Activated T-helper 1 cell treated with anti-CD3 and anti-CD28 coated beads, Interleukin-12 subunit alpha, Interleukin-12 subunit beta, Interleukin-2, Interleukin-4 antibody, amounts not matched to agents 30 ng/mL and 10 ng/mL and 1 ng/mL, durations not matched to agents 14 hours and 24 hours and 36 hours (primary cell): ENCODE measurements around the gene ROR2. TPM values are rescaled to one million over a fixed set of nuclear protein-coding genes. Genes with fewer than 3 reads are reported as not detected.
"Not testable (repeated sequence)": the region's sequence is repeated elsewhere in the genome, so short reads cannot be mapped to it uniquely, and the experiment has no call there.

ENCODE experiments used
- DNase-seq: peaks from one replicate; pipeline ENCODE4 v3.0.0; 2021; ENCODE audit warnings: low spot score
- H3K27ac Mint-ChIP-seq: one replicate; pipeline ENCODE4 v1.8.0; 2021; ENCODE audit warnings: mild to moderate bottlenecking, mixed read lengths
- H3K27me3 Mint-ChIP-seq: one replicate; pipeline ENCODE4 v1.8.0; 2022; ENCODE audit warnings: mild to moderate bottlenecking, moderate library complexity, mixed read lengths; ENCODE audit not compliant: insufficient read depth
- H3K36me3 Mint-ChIP-seq: one replicate; pipeline ENCODE4 v1.8.0; 2021; ENCODE audit warnings: low read depth, mixed read lengths
- H3K4me1 Mint-ChIP-seq: one replicate; pipeline ENCODE4 v1.8.0; 2021; ENCODE audit warnings: low read depth, mixed read lengths
- H3K4me3 Mint-ChIP-seq: one replicate; pipeline ENCODE4 v1.8.0; 2021; ENCODE audit warnings: mild to moderate bottlenecking, moderate library complexity, mixed read lengths
- H3K9me3 Mint-ChIP-seq: one replicate; pipeline ENCODE4 v1.8.0; 2021; ENCODE audit warnings: mixed read lengths
- intact Hi-C: fragments of 100-400 bp; cut with micrococcal nuclease; formaldehyde crosslinking; loops from one replicate; pipeline ENCODE4 v1.15.1; 2024
- total RNA-seq: library from RNA; stranded (reverse); gene quantifications from 2 replicates; pipeline ENCODE4 v1.2.3, GENCODE V29; 2022

The ROR2 gene
- total RNA-seq, result 1.1 and 1.6 TPM in 2 replicates

DNA sequence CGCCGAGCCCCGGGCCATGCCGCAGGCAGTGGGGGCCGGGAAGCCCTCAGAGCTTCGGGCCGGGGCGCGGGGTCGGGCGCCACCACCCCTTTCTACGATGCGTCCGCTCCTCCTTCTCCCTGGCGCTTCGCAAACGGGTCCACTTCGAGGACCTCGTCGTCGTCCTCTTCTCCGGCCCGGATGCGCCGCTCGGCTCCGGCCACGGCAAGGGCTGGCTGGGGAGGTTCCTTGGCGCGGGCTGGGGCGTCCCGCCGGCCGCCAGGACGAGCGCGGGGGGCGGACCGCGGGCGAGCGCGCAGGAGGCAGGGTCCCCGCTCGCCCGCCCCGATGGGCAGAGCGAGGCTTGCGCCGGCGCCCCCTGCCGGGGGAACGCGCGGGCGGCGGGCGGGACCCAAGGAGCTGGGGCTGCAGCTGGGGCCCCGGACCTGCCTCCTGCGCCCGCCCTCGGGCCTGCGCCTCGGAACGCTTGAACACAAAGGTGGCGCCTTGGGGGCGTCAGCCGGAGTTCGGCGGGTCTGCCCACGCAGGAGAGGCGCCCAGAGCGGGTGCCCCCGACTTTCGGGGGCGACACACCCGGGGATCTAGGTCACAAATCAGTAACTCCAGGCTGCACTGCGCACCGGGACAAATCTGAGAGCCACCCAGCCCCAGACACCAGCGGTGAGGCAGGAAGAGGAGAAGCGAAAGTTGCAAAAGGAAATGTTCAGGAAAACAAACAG, at the start of gene ROR2:
TSS of gene ROR2 (minus strand) at position 283 of the 719 bp plus-strand sequence.
- Mint-ChIP-seq H3K27ac (peak within 1 kb of the TSS; percentile 15), H3K36me3 (peaks cover 3% of the 10 kb centered on the region), H3K4me3 (peak within 1 kb of the TSS; percentile 84), H3K9me3 (no peaks in the 10 kb centered on the region), H3K4me1 (peaks cover 14% of the 10 kb centered on the region), H3K27me3 (peaks cover 50% of the 10 kb centered on the region)
- DNase-seq, result peak; percentile 73
- intact Hi-C loops, result loop anchor here (1.0 to 10.0 kb wide), 4 partner anchors 43 to 1035 kb away; no protein-coding TSS in a partner anchor

DNA sequence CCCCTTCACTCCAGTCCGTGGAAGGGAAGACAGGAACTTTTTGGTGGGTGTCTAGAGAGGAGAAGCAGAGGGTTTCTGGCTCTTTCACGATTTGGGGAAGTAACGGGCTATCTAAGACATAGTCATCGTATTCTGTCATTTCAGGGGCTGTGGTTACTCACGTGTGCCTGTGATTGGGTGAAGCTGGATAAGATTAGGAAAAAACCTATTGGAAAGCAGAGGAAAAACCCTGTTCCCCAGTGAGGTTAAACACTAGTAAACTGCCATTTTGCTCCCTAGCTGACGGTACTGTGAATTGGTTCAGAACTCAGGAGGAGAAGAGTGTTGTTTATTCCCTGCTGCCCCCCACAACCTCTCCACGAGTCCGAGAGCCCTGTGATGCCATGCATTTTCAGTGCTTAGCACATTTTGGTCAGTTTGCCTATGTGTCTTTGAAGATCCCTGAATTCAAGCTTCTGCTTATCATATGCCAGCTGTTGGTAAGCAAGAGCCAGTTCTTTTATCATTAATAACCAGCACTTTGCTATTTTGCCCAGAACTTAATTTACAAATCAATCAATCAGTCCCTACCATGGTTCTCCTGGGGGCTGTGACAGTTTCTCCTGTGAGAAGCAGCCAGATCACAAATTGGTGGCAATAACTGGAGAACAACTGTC, 45.1 kb upstream of the ROR2 start:
- intact Hi-C loops, result no loop called here
- Mint-ChIP-seq H3K36me3 (no peaks in the 10 kb centered on the region), H3K27me3 (peaks cover 30% of the 10 kb centered on the region), H3K9me3 (no peaks in the 10 kb centered on the region), H3K4me3 (no peak overlapping the region), H3K27ac (no peak overlapping the region), H3K4me1 (no peaks in the 10 kb centered on the region)
- DNase-seq, result no peak

DNA sequence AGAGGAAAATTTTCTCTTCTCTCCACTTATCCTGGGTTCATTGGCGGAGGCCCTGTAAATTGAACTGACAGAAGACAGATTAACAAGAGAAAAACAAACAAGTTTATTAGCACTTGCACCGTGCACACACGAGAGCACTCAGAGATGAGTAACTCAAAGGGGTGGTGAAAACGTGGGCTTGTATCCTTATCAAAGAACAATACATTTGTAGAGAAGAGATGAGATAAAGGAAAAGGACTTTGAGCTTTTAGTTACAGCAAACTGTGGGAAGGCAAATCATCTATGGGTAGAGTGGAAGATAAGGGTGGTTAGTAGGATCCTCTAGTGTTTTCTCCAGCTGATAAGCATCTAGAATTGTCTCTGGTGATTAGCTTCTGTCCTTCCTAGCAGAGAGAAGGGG, 44.4 kb upstream of the ROR2 start:
- H3K9me3 Mint-ChIP-seq, result no peaks in the 10 kb centered on the region
- no peak overlapping the region for H3K27ac Mint-ChIP-seq
- no peaks in the 10 kb centered on the region for H3K4me1 Mint-ChIP-seq
- DNase-seq, result no peak
- peaks cover 31% of the 10 kb centered on the region for H3K27me3 Mint-ChIP-seq
- H3K36me3 Mint-ChIP-seq, result no peaks in the 10 kb centered on the region
- intact Hi-C loops, result no loop called here
- H3K4me3 Mint-ChIP-seq, result no peak overlapping the region

GRCh38 chr9:91992461-91993041, 42.5 kb upstream of the ROR2 start:
- DNase-seq, result no peak
- H3K36me3 Mint-ChIP-seq, result no peaks in the 10 kb centered on the region
- intact Hi-C loops, result no loop called here
- no peak overlapping the region for H3K27ac Mint-ChIP-seq
- peaks cover 30% of the 10 kb centered on the region for H3K27me3 Mint-ChIP-seq
- H3K4me3 Mint-ChIP-seq, result no peak overlapping the region
- H3K9me3 Mint-ChIP-seq, result no peaks in the 10 kb centered on the region
- H3K4me1 Mint-ChIP-seq, result no peaks in the 10 kb centered on the region

DNA sequence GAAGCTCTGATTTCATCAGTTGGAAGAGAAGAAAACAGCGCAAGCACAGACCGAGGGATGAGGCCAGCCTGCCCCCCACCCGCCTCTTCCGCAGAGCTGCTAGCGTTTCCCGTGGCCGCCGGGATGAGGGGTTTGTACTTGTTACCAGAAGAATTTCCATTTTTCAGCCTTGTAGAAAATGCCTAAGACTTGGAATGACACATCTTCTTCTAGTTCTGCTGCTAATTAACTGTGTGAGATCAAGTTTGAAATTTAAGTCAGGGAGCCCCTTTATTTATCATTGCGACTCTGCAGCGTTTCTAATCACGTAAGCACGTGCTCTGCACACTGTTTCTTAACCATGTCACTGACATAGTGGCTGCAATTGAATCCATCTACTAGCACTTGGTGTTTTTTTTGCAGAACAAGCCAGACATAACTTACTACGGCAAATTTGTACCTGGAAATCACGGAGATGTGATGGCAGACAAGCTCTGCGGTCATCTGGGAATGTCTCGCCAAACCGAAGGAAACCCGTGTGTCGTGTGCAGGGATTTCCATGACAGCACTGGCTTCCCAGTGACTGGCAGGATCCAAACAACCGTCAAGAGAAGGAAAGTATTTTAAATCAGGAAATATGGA, 41.8 kb upstream of the ROR2 start:
- H3K4me1 Mint-ChIP-seq, result no peaks in the 10 kb centered on the region
- no peaks in the 10 kb centered on the region for H3K36me3 Mint-ChIP-seq
- no peak overlapping the region for H3K4me3 Mint-ChIP-seq
- H3K9me3 Mint-ChIP-seq, result no peaks in the 10 kb centered on the region
- intact Hi-C loops, result no loop called here
- H3K27me3 Mint-ChIP-seq, result peaks cover 30% of the 10 kb centered on the region
- no peak for DNase-seq
- no peak overlapping the region for H3K27ac Mint-ChIP-seq

DNA sequence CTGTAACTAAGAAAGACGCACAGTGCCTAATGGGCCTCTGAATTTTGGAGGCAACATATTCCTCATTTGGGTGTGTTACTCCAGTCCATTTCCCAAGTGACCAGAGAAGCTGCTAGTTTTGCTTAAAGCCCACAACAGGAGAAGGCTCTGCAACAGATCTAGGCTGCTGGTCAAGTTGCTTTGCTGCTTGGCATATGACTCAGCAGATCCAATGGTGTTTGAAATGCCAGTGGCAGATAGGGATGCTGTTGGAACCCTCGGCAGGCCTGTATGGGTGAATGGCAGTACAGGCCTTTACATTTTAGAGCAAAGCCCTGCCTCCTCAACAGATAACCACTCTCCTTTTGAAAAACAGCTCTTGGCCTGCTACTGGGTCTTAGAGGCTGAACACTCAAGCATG, 36.2 kb upstream of the ROR2 start:
- no peaks in the 10 kb centered on the region for H3K36me3 Mint-ChIP-seq
- H3K4me1 Mint-ChIP-seq, result no peaks in the 10 kb centered on the region
- DNase-seq, result no peak
- H3K27me3 Mint-ChIP-seq, result peaks cover 6% of the 10 kb centered on the region
- no peaks in the 10 kb centered on the region for H3K9me3 Mint-ChIP-seq
- intact Hi-C loops, result no loop called here
- H3K27ac Mint-ChIP-seq, result no peak overlapping the region
- no peak overlapping the region for H3K4me3 Mint-ChIP-seq

- intact Hi-C loops, result no loop called here
- H3K27me3 Mint-ChIP-seq, result peaks cover 4% of the 10 kb centered on the region
Observed at GRCh38 chr9:91985692-91986091, 35.7 kb upstream of the ROR2 start.

DNA sequence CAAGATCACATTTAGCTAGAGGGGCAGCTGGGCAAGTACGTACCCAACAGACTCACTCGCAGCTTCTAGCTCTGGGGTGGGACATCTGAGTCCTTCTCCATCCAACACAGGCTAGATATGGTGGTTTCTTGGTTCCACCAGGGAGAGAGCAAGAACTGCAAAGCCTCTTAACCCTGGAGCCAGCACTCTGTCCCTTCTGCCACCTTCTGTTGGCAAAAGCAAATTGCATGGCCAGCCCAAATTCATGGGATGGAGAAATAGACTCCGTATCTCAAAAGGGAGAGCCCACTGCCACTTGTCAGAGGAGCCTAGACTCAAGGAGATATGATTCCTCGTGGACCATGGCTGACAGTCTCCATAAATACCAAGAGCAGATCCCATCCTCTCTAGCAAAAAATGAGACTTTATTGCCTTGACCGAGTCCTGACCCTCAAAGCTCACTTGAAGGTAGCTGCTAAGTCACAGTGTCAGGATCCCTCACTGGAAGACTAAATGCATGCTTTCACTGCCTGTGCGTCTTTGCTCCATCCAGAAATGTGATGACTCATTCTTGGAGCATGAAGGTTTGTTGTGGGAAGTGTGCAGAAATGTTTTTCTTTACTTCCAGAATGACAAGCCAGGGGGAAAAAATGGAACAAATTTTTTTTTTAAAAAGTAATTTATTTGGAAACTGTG, 28.8 kb upstream of the ROR2 start:
- H3K27me3 Mint-ChIP-seq, result no peaks in the 10 kb centered on the region
- no peak overlapping the region for H3K4me3 Mint-ChIP-seq
- intact Hi-C loops, result loop anchor here (1.0 kb wide), 1 partner anchor 204 kb away; no protein-coding TSS in a partner anchor
- no peak for DNase-seq
- peaks cover 8% of the 10 kb centered on the region for H3K9me3 Mint-ChIP-seq
- no peaks in the 10 kb centered on the region for H3K4me1 Mint-ChIP-seq
- no peaks in the 10 kb centered on the region for H3K36me3 Mint-ChIP-seq
- no peak overlapping the region for H3K27ac Mint-ChIP-seq

More at GRCh38 chr9:91985692-91986091, 35.7 kb upstream of the ROR2 start:
- no peak for DNase-seq
- no peaks in the 10 kb centered on the region for H3K36me3 Mint-ChIP-seq
- H3K4me1 Mint-ChIP-seq, result no peaks in the 10 kb centered on the region
- H3K9me3 Mint-ChIP-seq, result peaks cover 4% of the 10 kb centered on the region
- H3K4me3 Mint-ChIP-seq, result no peak overlapping the region
- no peak overlapping the region for H3K27ac Mint-ChIP-seq

DNA sequence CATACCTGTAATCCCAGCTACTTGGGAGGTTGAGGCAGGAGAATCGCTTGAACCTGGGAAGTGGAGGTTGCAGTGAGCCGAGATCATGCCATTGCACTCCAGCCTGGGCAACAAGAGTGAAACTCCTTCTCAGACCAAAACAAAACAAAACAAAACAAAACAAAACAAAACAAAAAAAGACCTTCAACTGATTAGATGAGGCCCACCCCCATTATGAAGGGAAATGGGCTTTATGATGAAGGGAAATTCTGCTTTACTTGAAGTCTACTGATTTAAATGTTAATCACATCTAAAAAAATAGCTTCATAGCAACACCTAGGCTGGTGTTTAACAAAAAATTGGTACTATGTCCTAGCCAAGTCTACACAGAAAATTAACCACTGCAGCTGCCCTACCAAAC, 25.2 kb upstream of the ROR2 start:
- H3K27me3 Mint-ChIP-seq, H3K36me3 Mint-ChIP-seq, intact Hi-C loops, H3K4me3 Mint-ChIP-seq, H3K27ac Mint-ChIP-seq, DNase-seq, H3K9me3 Mint-ChIP-seq, H3K4me1 Mint-ChIP-seq: not testable (repeated sequence)

GRCh38 chr9:91972711-91973110, 22.7 kb upstream of the ROR2 start:
- Mint-ChIP-seq H3K27ac (no peak overlapping the region), H3K4me1 (no peaks in the 10 kb centered on the region), H3K36me3 (no peaks in the 10 kb centered on the region), H3K9me3 (no peaks in the 10 kb centered on the region), H3K4me3 (no peak overlapping the region), H3K27me3 (peaks cover 17% of the 10 kb centered on the region)
- no peak for DNase-seq
- intact Hi-C loops, result no loop called here

DNA sequence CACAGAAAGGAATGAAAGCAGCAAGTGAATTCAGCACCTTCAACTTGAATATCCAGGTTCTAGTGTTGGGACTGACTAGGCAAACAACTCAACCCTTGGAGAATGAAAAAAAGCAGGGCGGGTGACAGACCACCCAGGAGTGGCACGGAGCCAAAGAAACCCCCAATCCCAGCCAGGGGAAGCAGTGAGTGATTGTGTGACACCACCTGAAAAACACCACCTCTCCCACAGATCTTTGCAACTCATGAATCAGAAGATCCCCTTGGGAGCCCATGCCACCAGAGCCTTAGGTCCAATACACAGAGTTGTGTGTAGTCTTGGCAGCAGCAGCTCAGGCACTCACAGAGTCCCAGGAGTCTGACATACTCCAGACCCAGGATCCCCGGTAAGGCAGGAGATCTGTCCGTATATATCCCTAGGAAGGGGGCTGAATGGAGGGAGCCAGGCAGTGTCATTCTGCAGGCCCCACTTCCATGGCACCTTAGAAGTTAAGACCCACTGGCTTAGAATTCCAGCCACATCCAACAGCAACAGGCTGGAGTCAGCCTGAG, 22.1 kb upstream of the ROR2 start:
- H3K27ac Mint-ChIP-seq, result no peak overlapping the region
- no peaks in the 10 kb centered on the region for H3K4me1 Mint-ChIP-seq
- no peaks in the 10 kb centered on the region for H3K36me3 Mint-ChIP-seq
- H3K9me3 Mint-ChIP-seq, result no peaks in the 10 kb centered on the region
- peaks cover 21% of the 10 kb centered on the region for H3K27me3 Mint-ChIP-seq
- no peak overlapping the region for H3K4me3 Mint-ChIP-seq
- intact Hi-C loops, result no loop called here
- no peak for DNase-seq

GRCh38 chr9:91967259-91967658, 17.2 kb upstream of the ROR2 start:
- Mint-ChIP-seq H3K27ac (no peak overlapping the region), H3K4me1 (no peaks in the 10 kb centered on the region), H3K9me3 (no peaks in the 10 kb centered on the region), H3K36me3 (no peaks in the 10 kb centered on the region), H3K27me3 (peaks cover 23% of the 10 kb centered on the region), H3K4me3 (no peak overlapping the region)
- no peak for DNase-seq
- intact Hi-C loops, result no loop called here
